NCI-H2029 treated with DMSO at 0.1 percent for 48 hours (cell line): ENCODE results near the gene CFAP251.
"Not testable (repeated sequence)": the region's sequence is repeated elsewhere in the genome, so short reads cannot be mapped to it uniquely, and the experiment has no call there.

Experiments used
- DNase-seq: peaks from one replicate; lab custom pipeline; 2025; lab: John Stamatoyannopoulos, UW

CFAP251 gene

DNA sequence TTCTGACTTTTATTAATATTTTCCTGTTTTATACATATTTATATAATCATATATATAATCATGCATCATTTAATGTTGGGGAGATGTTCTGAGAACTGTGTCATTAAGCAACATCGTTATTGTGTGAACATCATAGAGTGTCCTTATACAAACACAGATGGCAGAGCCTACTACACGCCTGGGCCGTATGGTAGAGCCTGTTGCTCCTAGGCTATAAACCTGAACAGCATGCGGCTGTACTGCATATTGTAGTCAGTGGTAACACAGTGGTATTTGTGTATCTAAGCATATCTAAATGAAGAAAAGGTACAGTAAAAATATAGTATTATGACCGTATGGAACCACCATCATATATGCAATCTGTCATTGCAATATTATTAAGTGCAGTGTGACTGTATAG, 58.6 kb downstream of the CFAP251 start:
- no peak for DNase-seq

DNA sequence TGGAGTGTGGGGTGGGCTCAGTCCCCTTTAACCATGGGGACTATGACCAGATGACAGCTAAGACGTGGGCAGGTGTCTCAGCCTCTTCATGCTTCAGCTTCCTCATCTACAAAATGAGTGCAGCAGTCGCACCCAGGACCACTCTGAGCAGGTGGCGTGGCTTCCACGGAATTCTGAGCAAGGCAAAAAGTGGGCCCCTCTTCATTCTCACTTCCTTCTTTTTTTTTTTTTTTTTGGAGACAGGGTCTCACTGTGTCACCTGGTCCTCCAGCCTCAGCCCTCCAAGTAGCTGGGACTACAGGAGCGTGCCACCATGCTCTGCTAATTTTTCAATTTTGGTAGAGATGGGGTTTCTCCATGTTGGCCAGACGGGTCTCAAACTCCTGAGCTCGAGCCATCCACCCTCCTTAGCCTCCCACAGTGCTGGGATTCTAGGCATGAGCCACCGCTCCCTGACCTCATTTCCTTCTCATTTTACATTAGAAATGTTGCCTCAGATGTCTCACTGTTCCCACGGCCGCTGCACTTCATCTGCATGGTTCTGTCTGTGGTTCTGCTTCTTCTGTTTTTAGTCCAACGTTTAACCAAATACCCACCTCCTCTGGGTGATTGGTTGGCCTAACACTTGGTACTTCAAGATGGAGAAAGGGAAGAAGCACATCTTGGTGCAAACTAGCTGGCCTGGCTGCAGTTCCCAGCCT, 61.9 kb downstream of the CFAP251 start:
- no peak for DNase-seq

DNA sequence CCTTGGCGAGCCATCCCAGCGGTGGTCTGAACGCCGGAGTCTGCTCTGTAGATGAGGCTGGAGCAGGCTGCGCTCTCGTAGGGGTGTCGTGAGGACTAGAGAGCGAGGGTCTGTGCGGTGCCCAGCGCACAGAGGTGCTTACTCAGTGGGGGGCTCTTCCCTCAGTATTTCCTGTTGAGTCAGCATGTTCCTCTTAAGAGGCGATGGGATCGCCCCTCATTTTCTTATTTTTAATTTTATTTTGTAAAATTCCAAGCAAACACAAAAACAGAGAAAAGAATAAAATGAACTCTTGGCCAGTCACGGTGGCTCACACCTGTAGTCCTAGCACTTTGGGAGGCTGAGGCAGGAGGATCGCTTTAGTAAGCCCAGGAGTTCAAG, 62.5 kb downstream of the CFAP251 start:
- DNase-seq: no peak

DNA sequence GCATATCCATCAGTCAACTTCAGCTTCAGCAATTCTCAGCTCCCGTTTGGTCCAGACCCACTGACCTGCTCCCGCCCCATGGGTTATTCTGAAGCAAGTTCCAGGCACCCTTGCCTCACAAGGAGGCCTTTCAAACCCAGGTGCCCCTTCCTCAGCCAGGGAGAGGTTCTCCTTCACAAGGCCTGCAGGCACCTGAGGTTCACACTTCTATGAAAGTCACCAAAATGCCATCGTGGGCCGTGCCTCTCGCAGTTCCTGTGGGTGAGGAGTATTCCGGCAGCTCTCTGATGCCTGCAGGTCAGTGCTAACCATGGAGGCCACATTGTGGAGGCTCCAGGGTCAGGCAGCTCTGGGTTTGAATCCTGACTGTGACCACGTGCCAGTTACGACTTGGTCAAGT, 63.1 kb downstream of the CFAP251 start:
- no peak for DNase-seq

DNA sequence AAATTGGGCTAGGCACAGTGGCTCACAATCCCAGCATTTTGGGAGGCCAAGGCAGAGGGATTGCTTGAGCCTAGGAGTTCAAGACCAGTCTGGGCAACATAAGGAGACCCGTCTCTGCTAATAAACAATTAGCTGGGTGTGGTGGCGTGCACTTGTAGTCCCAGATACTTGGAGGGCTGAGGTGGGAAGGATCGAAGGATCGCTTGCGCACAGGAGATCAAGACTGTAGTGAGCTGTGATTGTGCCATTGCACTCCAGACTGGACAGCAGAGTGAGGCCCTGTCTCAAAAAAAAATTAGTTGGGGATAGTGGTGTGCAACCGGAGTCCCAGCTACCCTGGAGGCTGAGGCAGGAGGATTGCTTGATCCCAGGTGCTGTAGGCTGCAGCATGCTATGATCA, 64.6 kb downstream of the CFAP251 start:
- DNase-seq: no peak

DNA sequence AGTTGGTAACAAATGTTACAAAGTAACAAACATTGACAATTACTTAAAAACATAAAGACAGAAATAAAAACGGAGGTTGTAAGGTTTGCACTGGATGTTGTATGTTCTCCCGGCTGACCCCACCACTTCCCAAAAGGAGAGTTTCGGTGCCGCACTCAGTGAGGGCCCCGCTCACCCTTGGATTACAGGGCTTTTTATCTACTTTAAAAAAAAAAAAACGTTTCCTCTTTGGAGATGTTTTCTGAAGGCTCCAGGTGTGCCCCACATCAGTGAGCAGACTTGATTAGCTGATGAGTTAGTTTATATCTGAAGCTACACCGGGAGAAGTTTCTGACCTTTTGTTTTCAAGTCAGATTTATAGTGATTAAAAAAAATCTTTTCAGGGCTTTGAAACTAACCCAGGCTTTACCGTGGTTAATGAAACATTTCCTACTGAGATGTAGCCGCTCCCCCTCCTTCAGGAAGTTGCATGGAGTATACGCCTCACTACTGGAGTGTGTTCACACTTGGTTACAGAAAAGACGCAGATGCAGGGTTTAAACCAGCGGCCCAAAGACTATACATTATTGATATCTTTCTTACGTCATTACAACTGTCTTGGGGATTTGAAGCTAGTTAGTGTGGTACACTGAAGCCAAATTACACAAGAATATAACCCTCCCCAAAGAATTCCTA, 65.3 kb downstream of the CFAP251 start:
- DNase-seq: no peak

DNA sequence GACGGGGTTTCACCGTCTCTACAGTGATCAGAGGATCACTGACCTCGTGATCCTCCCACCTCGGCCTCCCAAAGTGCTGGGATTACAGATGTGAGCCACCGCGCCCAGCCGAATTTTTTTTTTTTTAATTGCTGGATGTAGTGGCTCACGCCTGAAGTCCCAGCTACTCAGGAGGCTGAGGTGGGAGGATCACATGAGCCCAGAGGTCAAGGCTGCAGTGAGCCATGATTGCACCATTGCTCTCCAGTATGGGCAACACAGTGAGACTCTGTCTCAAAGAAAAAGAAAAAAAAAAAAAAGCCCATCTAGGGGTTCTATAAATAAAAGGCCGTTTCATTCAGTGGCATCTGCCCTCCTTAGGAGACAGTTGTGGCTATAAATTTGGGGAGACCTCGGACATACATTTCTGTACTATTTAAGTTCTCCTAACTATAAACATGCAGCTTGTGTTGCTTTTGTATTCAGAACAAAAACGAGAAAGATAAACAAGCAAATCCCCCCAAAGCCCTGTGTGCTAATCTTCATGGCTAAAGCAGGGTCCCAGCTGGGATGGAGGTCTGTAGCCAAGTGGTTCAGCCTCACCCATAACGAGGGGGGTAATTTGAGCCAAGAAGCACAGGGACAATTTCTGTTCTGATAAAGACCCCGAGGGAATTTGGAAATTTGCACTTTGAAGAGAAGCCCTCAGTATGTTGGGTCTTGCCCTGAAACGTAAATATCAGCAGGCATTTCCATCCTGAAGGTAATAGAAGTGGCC, 68.3 kb downstream of the CFAP251 start:
- DNase-seq: no peak

DNA sequence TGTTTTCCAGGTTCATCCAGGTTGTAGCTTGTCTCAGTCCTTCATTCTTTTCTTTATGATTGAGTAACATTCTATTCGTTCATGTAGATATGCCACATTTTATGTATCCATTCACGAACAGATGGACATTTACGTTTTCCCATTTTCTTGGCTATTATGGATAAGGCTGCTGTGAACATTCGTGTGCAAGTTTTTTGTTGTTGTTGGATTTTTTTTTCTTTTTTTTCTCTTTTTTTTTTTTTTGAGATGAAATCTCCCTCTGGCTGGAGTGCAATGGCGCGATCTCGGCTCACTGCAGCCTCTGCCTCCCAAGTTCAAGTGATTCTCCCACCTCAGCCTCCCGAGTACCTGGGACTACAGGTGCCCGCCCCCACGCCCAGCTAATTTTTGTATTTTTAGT, 70.1 kb downstream of the CFAP251 start:
- not testable (repeated sequence) for DNase-seq

DNA sequence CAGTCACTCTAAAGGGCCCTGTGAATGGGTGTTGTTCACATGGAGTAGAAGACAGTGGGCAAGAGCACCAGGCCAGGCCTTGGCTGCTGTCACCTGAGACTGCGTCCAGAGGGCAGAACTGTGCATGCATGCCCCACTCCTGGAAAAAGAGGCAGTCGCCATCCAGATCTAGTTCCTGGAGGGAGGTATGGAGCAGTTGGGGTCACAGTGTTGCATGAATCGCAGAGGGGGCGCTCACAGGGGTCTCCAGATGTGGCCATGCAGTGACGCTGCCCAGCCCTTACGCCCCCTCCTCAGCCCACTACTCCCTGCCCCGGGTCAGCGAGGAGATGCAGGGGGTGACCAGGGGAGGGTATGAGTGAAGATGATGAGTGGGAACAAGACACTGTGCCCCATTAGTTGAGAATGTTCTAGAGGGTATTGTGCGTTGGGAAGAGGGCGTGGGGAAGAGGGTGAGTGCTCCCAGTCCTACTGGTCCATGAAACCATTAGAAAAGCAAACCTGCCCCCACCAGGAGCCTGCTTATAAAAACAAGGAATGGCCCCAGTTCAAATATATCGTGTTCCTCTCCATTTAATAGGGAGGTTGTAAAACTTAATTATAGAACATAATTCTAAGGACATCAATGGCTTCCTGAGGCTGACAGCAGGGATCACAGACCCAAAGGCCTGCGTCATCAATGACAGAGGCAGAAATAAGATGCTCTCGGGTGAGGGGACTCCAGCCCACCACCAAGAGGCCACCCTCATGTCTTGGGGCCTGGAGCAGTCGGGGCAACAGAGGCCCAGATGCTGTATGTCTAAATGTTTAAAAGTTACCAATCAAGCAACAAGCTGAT, 71.1 kb downstream of the CFAP251 start:
- DNase-seq: no peak

DNA sequence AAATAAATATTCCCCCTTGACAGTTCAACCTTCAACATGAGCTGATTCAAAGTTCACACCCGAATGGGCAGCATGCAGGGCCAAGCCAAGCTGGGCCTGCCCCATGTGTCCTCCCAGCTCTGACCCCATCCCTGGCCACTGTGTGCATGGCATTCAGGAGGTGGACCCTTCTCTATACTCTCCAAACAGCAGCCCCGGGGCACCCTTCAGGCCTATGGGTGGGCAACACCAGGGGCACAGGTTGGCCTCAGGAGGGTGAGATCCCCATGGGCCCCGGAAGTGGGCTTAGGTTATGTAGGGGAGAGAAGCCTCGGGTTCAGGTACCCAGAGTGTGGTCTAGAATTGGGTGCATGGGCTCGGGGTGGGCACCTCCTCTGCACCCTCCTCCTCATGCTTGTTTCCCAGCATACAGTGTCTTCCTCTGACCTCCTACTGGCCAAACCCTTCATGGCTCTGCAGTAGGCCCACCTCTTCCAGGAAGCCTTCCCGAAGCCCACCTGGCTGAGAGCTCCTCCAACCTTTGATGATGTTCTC, 71.8 kb downstream of the CFAP251 start:
- no peak for DNase-seq

DNA sequence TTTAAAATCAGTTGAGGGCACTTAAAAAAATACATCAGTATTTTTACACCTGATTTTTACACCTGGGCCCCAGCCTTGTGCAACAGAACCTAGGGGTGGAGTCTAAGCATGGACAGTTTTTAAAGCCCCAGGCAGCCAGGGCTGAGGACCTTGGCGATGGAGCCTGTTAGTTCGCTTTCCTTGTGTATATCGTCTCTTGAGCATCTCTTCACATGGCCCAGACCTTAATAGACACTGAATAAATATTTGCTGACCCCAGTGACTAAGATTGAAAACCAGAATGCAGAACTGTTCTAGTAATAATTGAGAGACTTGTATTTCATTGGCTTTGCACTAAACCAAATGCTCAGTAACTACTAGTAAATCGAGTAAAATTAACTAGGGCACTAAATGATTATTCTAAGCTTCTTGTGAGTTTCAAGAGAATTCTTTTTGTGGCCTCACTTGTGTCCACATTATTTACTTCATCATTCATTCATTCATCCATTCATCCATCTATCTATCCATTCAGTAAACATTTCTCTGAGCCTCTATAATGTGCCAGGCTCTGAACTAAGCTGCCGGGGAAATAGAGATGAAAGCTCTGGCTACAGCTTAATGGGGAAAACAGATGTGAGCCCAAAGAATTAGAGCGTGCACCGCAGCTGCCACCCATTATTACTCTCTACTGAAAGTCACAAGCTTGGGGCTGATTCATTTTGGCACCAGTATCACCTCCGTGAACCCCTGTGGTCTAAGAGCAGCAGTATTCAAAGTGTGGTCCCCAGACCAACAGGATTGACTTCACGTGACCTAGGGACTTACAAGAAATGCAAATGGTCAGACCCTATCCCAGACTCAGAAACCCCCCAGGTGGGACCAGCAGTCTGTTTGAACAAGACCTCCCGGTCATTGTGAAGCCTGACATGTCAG, 72.6 kb downstream of the CFAP251 start:
- no peak for DNase-seq

DNA sequence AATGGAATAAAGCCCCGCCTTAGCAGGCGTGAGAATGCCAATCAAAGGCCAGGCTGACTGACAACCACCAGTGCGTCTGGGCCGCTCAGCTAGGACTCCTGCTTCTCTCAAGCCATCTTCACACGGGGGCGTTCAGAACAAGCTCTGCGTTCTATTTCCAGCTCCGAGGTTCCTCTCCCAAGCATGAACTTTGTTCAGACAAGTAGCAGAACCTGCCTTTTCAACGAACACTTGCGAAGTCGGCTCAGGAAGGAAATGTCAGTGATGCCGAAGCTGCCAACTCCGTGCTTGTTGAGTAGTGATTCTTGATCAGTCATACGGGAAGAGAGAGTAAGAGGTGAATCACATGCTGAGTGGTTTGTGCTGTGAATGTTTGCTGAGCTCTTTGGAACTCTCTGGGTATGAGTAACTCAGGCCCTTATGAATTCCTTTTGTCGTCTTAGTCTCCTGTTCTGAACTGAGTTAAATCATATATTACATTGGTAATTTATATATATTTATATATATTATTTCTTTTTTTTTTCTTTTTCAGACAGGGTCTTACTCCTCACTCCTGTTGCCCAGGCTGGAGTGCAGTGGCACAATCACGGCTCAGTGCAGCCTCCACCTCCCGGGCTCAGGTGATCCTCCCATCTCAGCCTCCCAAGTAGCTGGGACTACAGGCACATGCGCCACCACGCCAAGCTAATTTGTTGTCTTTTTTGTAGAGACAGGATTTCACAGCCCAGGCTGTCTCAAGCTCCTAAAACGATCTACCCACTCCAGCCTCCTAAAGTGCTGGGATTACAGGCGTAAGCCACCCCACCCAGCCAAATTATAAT, 73.9 kb downstream of the CFAP251 start:
- DNase-seq: no peak

DNA sequence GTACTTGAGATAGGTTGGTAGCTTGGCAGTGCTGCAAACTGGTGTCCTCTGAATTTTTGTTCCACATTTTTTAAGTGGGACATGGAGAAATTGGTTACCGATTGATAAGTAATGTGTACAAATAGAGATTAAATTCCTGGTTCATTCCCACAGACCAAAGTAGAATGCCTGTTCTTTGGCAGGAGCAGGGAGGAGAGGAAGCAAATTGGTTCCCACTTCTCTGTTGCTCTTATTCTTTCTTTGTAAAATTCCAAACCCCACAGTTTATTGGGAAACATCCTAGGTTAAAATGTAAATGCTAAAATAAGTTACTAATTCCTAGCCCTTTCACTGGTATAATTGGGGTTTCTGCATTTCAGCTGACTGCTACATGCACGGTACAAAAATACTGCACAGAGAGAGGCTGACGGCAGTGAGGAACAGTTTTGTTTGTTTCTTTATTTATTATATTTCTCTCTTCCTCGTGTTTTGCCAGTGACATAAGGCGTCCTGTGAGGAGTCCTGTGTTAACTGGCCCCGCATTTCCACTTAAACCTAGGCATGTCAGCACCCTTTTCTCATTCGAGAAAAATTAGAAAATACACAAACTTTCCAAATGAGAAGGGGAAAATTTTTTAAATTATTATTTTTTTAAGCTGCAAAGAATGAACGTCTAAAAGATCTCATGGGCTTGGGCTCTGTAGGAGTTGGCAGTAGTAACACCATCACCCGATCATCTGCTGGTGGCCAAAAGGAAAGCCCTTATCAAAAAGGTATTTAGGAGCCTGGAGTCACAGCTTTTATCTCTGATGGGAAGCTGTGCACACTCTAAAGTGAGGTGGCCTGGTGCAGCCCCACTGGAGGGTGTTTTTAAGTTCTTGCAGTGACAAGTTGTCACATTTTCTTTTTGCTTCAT, 77.9 kb downstream of the CFAP251 start:
- DNase-seq: no peak

DNA sequence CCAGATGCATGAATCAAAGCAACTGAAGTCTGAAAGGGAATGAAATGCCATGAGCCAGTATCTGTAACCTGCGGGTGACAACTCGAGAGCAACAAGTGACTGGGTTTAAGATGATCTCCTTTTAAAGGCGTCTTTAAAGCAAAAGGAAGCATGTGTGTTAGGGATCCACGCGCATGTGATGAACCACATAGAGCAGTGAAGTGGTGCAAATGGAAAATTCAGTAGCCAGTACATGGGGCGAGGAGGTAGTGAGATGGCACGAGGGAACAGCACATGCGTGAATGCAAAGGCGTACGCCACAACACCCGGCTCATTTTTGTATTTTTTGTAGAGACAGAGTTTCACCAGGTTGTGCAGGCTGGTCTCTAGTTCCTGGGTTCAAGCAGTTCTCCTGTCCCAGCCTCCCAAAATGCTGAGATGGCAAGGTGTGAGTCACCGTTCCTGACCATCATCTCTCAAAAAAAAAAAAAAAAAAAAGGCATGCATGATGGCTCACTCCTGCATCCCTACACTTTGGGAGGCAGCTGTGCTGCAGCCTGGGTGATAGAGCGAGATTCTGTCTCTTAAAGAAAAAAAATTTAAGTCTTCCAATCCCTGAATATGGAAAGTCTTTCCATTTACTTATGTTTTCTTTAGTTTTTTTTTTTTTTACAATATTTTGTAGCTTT, 78.7 kb downstream of the CFAP251 start:
- DNase-seq: no peak

DNA sequence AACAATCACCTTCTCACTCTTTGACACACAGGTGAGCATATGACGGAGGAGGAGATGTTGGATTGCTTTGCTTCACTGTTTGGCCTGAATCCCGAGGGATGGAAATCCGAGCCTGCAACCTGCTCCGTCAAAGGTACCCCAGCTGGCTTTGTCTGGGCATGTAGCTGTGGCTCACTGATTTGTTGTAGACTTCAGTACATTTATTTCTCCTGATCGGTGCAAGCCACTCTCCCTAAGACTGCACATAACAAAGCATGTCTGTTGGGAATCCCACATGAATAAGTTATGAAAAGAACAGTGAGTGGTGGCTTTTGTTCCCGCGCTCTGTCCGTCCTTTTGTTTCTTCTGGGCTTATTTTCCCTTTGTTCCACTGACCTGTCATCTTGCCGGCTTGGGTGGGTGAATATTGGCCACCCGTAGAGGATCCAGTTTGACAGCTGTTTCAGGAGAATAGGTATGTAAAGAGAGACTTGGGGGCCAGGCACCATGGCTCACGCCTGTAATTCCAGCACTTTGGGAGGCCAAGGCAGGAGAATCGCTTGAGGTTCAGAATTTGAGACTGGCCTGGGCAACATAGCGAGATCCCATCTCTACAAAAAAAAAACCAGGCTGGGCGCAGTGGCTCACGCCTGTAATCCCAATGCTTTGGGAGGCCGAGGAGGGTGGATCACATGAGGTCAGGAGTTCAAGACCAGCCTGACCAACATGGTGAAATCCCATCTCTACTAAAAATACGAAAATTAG, 83.2 kb downstream of the CFAP251 start:
- DNase-seq: peak; percentile 15

DNA sequence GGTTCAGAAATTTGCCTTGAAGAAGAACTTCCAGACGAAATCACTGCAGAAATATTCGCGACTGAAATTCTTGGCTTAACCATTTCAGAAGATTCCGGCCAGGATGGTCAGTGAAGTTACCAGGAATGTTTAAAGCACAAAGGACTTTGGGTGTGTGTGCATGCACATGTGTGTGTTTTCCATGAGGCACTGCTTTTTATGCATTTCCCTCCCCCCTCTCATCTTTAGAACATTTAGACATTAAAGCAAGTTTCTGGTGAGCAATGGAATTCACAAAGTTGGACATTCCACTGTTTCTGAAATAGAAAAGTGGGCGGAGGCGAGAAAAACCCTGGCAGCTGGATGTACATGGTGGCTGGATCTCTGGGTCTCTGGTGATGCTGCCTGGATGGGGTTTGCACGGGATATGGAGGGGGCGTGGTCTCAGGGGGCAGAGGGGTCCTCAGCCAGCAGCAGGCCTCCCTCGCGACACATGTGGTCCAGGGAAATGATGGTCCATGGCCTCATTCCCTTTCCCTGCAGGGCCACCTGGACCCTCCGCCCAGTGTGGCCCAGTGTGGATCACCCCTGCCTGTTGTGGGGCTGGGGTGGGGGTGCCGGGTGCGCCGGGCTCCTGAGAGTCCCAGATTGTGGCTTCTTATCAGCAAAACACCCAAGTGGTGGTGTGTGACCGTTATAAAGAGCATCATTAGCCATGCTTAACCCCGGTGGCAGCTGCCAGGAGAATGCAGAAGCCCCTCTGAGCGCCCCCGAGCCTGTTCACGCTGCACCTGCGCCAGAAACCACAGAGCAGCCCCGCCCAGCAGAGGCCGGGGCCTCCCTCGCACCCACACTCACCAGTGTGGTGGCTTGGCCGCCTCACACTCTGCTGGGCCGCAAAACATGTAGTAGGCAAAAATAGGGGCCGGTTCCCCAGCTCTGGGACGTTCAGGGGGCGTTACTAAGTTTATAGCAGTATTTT, 85.5 kb downstream of the CFAP251 start:
- DNase-seq: no peak
